Mucosa of stomach (tissue), 1 donor: ENCODE results near the gene CNNM2.

ENCODE experiments used
- H3K27me3 ChIP-seq: one replicate; pipeline ENCODE4 v1.7.0; 2013; ENCODE audit warnings: mild to moderate bottlenecking, low read length; ENCODE audit not compliant: control insufficient read depth, insufficient read depth
- H3K36me3 ChIP-seq: one replicate; pipeline ENCODE4 v1.7.0; 2013; ENCODE audit warnings: low read length; ENCODE audit not compliant: control insufficient read depth, insufficient read depth
- H3K4me1 ChIP-seq: one replicate; pipeline ENCODE4 v1.7.0; 2013; ENCODE audit warnings: mild to moderate bottlenecking, low read length; ENCODE audit not compliant: control insufficient read depth, insufficient read depth
- H3K4me3 ChIP-seq: one replicate; pipeline ENCODE4 v1.7.0; 2013; ENCODE audit warnings: low read length
- H3K9ac ChIP-seq: one replicate; pipeline ENCODE4 v1.7.0; 2013; ENCODE audit warnings: mild to moderate bottlenecking, low read length, moderate library complexity
- H3K9me3 ChIP-seq: one replicate; pipeline ENCODE4 v1.7.0; 2013; ENCODE audit warnings: mild to moderate bottlenecking, low read length, moderate library complexity; ENCODE audit not compliant: control insufficient read depth
- donor health status: Pancreatic carcinoma.

CNNM2 gene

GRCh38 chr10:102917962-102918816, at the start of gene CNNM2:
TSS of gene CNNM2 (plus strand) at chr10:102918294. CDS start at chr10:102918481, 187 bp downstream.
- H3K4me1 ChIP-seq: peaks cover 23% of the 10 kb centered on the region
- no peaks in the 10 kb centered on the region for H3K9me3 ChIP-seq
- H3K4me3 ChIP-seq: peak within 1 kb of the TSS; percentile 85
- H3K27me3 ChIP-seq: no peaks in the 10 kb centered on the region
- no peaks in the 10 kb centered on the region for H3K36me3 ChIP-seq
- peak within 1 kb of the TSS; percentile 69 for H3K9ac ChIP-seq

- Histone ChIP-seq H3K4me3 (no peak overlapping the region), H3K4me1 (peaks cover 9% of the 10 kb centered on the region), H3K27me3 (peaks cover 8% of the 10 kb centered on the region), H3K9me3 (no peaks in the 10 kb centered on the region), H3K36me3 (no peaks in the 10 kb centered on the region), H3K9ac (peak overlapping the region; percentile 64)
Measured at GRCh38 chr10:102868911-102869257, 49.2 kb upstream of the CNNM2 start.

- H3K9ac ChIP-seq: peak within 1 kb of the TSS; percentile 64
- peaks cover 8% of the 10 kb centered on the region for H3K27me3 ChIP-seq
- no peak within 1 kb of the TSS for H3K4me3 ChIP-seq
- no peaks in the 10 kb centered on the region for H3K36me3 ChIP-seq
- H3K9me3 ChIP-seq: no peaks in the 10 kb centered on the region
- H3K4me1 ChIP-seq: peaks cover 9% of the 10 kb centered on the region
Measured at GRCh38 chr10:102869258-102870198, 48.6 kb upstream of the CNNM2 start, which contains the start of gene AS3MT. TSS of gene AS3MT (plus strand) at chr10:102869470. CDS start at chr10:102869593, 123 bp downstream.

GRCh38 chr10:102870221-102870620, 47.9 kb upstream of the CNNM2 start:
- H3K4me3 ChIP-seq: no peak overlapping the region
- no peaks in the 10 kb centered on the region for H3K9me3 ChIP-seq
- H3K4me1 ChIP-seq: peaks cover 9% of the 10 kb centered on the region
- no peak overlapping the region for H3K9ac ChIP-seq
- H3K27me3 ChIP-seq: peaks cover 8% of the 10 kb centered on the region
- no peaks in the 10 kb centered on the region for H3K36me3 ChIP-seq

GRCh38 chr10:102872163-102872562, 45.9 kb upstream of the CNNM2 start:
- Histone ChIP-seq H3K4me3 (no peak overlapping the region), H3K27me3 (peaks cover 8% of the 10 kb centered on the region), H3K9ac (no peak overlapping the region), H3K36me3 (no peaks in the 10 kb centered on the region), H3K4me1 (peaks cover 9% of the 10 kb centered on the region), H3K9me3 (no peaks in the 10 kb centered on the region)

GRCh38 chr10:102876747-102877153, 41.3 kb upstream of the CNNM2 start:
- H3K27me3 ChIP-seq: no peaks in the 10 kb centered on the region
- H3K36me3 ChIP-seq: no peaks in the 10 kb centered on the region
- no peaks in the 10 kb centered on the region for H3K9me3 ChIP-seq
- no peaks in the 10 kb centered on the region for H3K4me1 ChIP-seq
- H3K9ac ChIP-seq: no peak overlapping the region
- H3K4me3 ChIP-seq: no peak overlapping the region

GRCh38 chr10:102878629-102879028, 39.5 kb upstream of the CNNM2 start:
- H3K9ac ChIP-seq: no peak overlapping the region
- no peak overlapping the region for H3K4me3 ChIP-seq
- H3K4me1 ChIP-seq: no peaks in the 10 kb centered on the region
- no peaks in the 10 kb centered on the region for H3K36me3 ChIP-seq
- H3K9me3 ChIP-seq: no peaks in the 10 kb centered on the region
- no peaks in the 10 kb centered on the region for H3K27me3 ChIP-seq

- Histone ChIP-seq H3K27me3 (no peaks in the 10 kb centered on the region), H3K4me1 (no peaks in the 10 kb centered on the region), H3K9me3 (no peaks in the 10 kb centered on the region), H3K9ac (no peak overlapping the region), H3K4me3 (no peak overlapping the region), H3K36me3 (no peaks in the 10 kb centered on the region)
Measured at GRCh38 chr10:102880256-102880655, 37.8 kb upstream of the CNNM2 start.

- no peaks in the 10 kb centered on the region for H3K9me3 ChIP-seq
- no peak overlapping the region for H3K9ac ChIP-seq
- no peaks in the 10 kb centered on the region for H3K27me3 ChIP-seq
- no peaks in the 10 kb centered on the region for H3K4me1 ChIP-seq
- no peaks in the 10 kb centered on the region for H3K36me3 ChIP-seq
- H3K4me3 ChIP-seq: no peak overlapping the region
Measured at GRCh38 chr10:102888048-102888447, 30.0 kb upstream of the CNNM2 start.

- no peaks in the 10 kb centered on the region for H3K9me3 ChIP-seq
- no peaks in the 10 kb centered on the region for H3K36me3 ChIP-seq
- H3K9ac ChIP-seq: no peak overlapping the region
- H3K27me3 ChIP-seq: no peaks in the 10 kb centered on the region
- H3K4me1 ChIP-seq: no peaks in the 10 kb centered on the region
- H3K4me3 ChIP-seq: no peak overlapping the region
Measured at GRCh38 chr10:102894466-102895213, 23.5 kb upstream of the CNNM2 start.

- Histone ChIP-seq H3K4me3 (no peak overlapping the region), H3K9me3 (no peaks in the 10 kb centered on the region), H3K36me3 (no peaks in the 10 kb centered on the region), H3K9ac (no peak overlapping the region), H3K27me3 (no peaks in the 10 kb centered on the region), H3K4me1 (no peaks in the 10 kb centered on the region)
Measured at GRCh38 chr10:102900006-102900405, 18.1 kb upstream of the CNNM2 start.
